Breast epithelium (tissue), 4 donors: ENCODE measurements around the gene TBC1D9B. TPM values are rescaled to one million over a fixed set of nuclear protein-coding genes. Genes with fewer than 3 reads are reported as not detected.
A peak's percentile ranks its signal among the peaks of the same experiment; 100 is the strongest.

ENCODE experiments used
- DNase-seq, 2 donors: peaks; one replicate each; pipeline ENCODE4 v3.0.0-alpha.2; 2019; ENCODE audit warnings: low spot score in 2 of 2
- H3K27ac ChIP-seq, 2 donors: fragments of 200-600 bp; sonication (generic) in 1 of 2; one replicate each; pipeline ENCODE4 v1.5.1; 2016 to 2019; ENCODE audit warnings: mild to moderate bottlenecking in 1 of 2
- H3K27me3 ChIP-seq, 2 donors: fragments of 200-600 bp; sonication (generic) in 1 of 2; one replicate each; pipeline versions ENCODE4 v1.5.1 to v1.6.0; 2017 to 2019; ENCODE audit warnings: control low read depth in 1 of 2, mild to moderate bottlenecking in 1 of 2
- H3K36me3 ChIP-seq: fragments of 200-600 bp; one replicate; pipeline ENCODE4 v1.5.1; 2019
- H3K4me1 ChIP-seq, 2 donors: fragments of 200-600 bp; sonication (generic); one replicate each; pipeline ENCODE4 v1.5.1; 2016 to 2019; ENCODE audit warnings: control low read depth in 1 of 2
- H3K4me3 ChIP-seq, 3 donors: fragments of 200-600 bp; sonication (generic); 1 replicate in 2 of 3; 2 replicates in 1 of 3; pipeline ENCODE4 v1.5.1; 2016 to 2019; ENCODE audit warnings: mild to moderate bottlenecking in 3 of 3, moderate library complexity in 2 of 3
- H3K9me3 ChIP-seq, 2 donors: fragments of 200-600 bp; sonication (generic) in 1 of 2; one replicate each; pipeline ENCODE4 v1.5.1; 2016 to 2019; ENCODE audit warnings: control low read depth in 1 of 2
- POLR2A ChIP-seq: fragments of 450-650 bp; IDR thresholded peaks from one replicate; pipeline ENCODE4 v1.6.1; 2016; ENCODE audit warnings: antibody characterized with exemption, mild to moderate bottlenecking, moderate library complexity
- POLR2AphosphoS5 ChIP-seq, 3 donors: sonication (generic); formaldehyde crosslinking; IDR thresholded peaks; one replicate each; pipeline ENCODE4 v1.6.1; 2017; ENCODE audit warnings: antibody characterized with exemption in 3 of 3
- intact Hi-C: fragments of 100-400 bp; cut with DNase I; formaldehyde crosslinking; loops from one replicate; pipeline ENCODE4 v1.15.1; 2023; ENCODE audit warnings: low total_unique reads
- total RNA-seq, 3 donors: library from RNA; depleted of rRNA; stranded (reverse); fragments of >200 nt; gene quantifications; one replicate each; pipeline ENCODE4 v1.1.0, GENCODE V29; 2016
- TF ChIP-seq, protein P1 (sequence below), 3 donors: fragments of 450-650 bp; IDR thresholded peaks; one replicate each; pipeline ENCODE4 v1.5.1; 2016 to 2017; ENCODE audit warnings: antibody characterized with exemption in 3 of 3, mild to moderate bottlenecking in 3 of 3, moderate library complexity in 3 of 3

The TBC1D9B gene
- total RNA-seq, 3 donors from 2014 or later: 73.5 to 143 (median 105) TPM

DNA sequence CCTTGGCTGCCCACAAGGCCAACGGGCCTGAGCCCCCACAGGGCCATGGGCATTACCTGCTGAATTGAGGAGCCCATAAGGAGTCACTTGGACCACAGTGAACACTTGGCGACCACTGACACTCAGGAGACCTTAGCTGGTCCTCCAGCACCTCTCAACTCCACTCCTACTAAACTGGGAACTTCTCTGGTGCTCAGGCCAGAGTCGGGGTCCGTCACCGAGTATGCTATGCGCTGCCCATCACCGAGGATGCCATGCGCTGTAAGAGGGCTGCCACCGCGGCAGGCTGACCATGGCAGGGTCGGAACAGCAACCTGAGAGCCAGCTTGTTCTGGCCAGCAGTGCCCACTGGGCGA lies 87.6 kb downstream of the TBC1D9B start:
- no peak for DNase-seq
- H3K27ac ChIP-seq: peak overlapping the region; percentile 99 to 100
- intact Hi-C loops: no loop called here
- H3K9me3 ChIP-seq: no peaks in the 10 kb centered on the region
- H3K27me3 ChIP-seq: no peaks in the 10 kb centered on the region
- TF ChIP-seq, protein P1, sequence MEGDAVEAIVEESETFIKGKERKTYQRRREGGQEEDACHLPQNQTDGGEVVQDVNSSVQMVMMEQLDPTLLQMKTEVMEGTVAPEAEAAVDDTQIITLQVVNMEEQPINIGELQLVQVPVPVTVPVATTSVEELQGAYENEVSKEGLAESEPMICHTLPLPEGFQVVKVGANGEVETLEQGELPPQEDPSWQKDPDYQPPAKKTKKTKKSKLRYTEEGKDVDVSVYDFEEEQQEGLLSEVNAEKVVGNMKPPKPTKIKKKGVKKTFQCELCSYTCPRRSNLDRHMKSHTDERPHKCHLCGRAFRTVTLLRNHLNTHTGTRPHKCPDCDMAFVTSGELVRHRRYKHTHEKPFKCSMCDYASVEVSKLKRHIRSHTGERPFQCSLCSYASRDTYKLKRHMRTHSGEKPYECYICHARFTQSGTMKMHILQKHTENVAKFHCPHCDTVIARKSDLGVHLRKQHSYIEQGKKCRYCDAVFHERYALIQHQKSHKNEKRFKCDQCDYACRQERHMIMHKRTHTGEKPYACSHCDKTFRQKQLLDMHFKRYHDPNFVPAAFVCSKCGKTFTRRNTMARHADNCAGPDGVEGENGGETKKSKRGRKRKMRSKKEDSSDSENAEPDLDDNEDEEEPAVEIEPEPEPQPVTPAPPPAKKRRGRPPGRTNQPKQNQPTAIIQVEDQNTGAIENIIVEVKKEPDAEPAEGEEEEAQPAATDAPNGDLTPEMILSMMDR (IDR thresholded peaks at IDR 0.05): no peak
- TF ChIP-seq POLR2A (no peak), POLR2AphosphoS5 (IDR thresholded peaks at IDR 0.05) (no peak)
- peak overlapping the region; percentile 94 to 100 (median 100) for H3K4me3 ChIP-seq
- H3K36me3 ChIP-seq: peaks cover 13% of the 10 kb centered on the region
- H3K4me1 ChIP-seq: peaks cover 19 to 24% of the 10 kb centered on the region in 2 donors

DNA sequence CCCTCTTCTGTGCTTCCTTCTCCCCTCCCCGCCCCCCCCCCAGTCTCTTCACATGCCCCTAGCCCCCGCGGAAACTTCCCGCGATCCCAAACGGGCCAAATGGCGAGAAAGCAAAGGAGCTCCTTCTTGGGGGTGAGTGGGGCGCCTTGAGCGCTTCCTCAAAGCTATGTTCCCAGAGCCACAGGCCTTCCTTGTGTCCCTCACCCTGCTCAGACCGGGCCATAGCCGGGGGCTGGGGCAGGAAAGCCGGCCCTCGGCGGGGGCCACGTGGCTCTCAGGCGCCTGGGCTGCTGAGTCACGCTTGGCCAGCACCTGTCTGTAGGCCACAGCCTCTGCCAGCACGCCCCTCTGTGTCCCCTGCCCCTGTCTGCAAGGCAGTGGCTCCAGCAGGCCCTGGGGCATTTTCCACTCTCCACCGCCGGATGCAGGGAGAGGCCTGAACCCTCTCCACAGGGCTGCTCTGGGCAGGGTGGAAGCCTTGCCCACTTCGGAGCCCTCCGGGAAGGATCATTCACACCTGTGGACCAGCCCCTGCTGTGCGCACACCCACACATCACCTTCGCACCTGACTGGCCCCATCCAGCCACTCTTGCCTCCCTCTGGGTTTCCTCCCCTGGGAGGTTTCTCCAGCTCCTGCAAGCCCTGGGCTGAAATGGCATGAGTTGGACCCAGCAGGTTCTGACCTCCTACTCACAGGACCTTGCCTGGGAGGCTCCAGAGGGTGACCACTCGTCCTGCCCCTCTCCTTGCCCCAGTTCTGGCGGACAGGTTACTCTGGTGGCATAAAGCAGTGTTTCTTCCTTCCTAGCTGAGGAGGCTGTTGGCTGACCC lies 88.2 kb downstream of the TBC1D9B start:
- Histone ChIP-seq H3K36me3 (peaks cover 10% of the 10 kb centered on the region), H3K27me3 (no peaks in the 10 kb centered on the region), H3K4me3 (peak overlapping the region; percentile 94 to 100 (median 100)), H3K27ac (peak overlapping the region; percentile 99 to 100), H3K9me3 (no peaks in the 10 kb centered on the region), H3K4me1 (peaks cover 19 to 24% of the 10 kb centered on the region in 2 donors)
- peak; percentile 74 to 77 for DNase-seq
- intact Hi-C loops: no loop called here
- TF ChIP-seq POLR2AphosphoS5 (IDR thresholded peaks at IDR 0.05): peak in 1 of 3 donors; percentile 21
- TF ChIP-seq, protein P1 (IDR thresholded peaks at IDR 0.05): no peak

DNA sequence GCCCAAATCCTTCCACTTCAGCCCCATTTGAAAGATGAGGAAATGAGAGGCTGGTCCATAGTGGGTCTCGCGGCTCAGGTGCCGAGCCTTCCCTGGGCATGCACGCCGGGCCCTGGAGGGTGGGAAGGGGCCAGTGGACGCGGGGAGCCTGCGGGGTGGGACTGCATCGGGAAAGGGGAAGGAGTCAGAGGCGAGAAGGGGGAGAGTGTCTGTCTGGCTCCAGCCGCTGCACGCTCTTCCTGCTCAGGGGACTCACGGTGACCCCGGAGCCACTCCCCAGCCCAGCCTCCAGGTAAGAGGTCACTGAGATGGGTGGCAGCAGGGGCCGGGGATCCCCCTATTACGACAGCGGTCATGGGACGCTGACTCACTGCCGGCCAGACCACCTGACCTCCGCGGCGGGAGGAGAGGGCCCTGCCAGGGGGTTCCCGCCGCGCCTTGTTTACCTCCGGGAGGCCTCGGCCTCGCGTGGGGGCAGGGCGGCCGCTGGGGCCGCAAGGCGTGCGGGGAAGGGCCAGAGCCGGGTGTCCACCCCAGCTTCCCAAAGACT lies 88.9 kb downstream of the TBC1D9B start:
- Histone ChIP-seq H3K27ac (peak overlapping the region; percentile 99 to 100), H3K9me3 (no peaks in the 10 kb centered on the region), H3K4me1 (peaks cover 19 to 24% of the 10 kb centered on the region in 2 donors), H3K27me3 (no peaks in the 10 kb centered on the region), H3K4me3 (peak overlapping the region; percentile 94 to 100 (median 100)), H3K36me3 (peaks cover 4% of the 10 kb centered on the region)
- DNase-seq: peak; percentile 96 to 97
- TF ChIP-seq POLR2A (no peak), POLR2AphosphoS5 (IDR thresholded peaks at IDR 0.05) (peak; percentile 96 to 100 (median 98))
- intact Hi-C loops: no loop called here

DNA sequence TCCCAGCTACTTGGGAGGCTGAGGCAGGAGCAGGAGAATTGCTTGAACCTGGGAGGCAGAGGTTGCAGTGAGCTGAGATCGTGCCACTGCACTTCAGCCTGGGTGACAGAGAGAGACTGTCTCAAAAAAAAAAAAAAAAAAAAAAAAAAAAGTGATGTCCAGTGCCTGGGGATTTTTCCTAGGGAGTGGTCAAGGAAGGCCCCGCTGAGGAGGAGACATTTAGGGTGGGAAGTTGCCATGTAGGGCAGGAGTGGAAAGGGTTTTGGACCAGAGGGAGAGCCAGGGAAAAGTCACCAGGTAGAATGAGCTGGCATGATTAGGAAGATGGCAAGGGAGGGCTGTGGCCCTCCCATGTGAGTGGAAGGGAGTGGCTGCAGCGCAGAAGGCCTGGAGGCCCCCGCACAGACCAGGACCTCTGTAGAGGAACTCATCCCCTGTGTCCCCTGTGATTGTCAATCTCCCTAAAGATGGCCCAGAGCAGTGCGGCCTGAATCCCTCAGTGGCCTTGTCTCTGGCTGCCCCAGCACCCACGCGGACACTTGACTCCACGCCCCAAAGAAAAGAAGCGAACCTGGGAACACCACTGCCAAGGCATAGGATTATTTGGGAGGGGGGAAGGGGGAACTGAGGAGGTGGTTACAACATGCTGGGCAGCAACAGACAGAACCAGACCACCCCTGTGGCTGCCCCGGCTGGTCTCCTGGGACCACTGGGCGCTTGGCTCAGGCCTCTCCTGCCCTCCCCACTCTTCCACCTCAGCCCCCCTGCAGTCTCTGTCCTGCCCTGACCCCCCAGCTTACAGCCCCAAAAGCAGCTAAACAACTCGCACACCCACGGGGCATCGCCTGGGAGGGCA lies 89.6 kb downstream of the TBC1D9B start:
- no peak for TF ChIP-seq POLR2AphosphoS5 (IDR thresholded peaks at IDR 0.05)
- TF ChIP-seq, protein P1 (IDR thresholded peaks at IDR 0.05): no peak
- no peak for TF ChIP-seq POLR2A
- H3K4me1 ChIP-seq: peaks cover 19 to 24% of the 10 kb centered on the region in 2 donors
- no peaks in the 10 kb centered on the region for H3K27me3 ChIP-seq
- intact Hi-C loops: no loop called here
- no peak for DNase-seq
- H3K27ac ChIP-seq: peak overlapping the region; percentile 99 to 100
- peak overlapping the region; percentile 94 to 100 (median 100) for H3K4me3 ChIP-seq
- no peaks in the 10 kb centered on the region for H3K9me3 ChIP-seq
- no peaks in the 10 kb centered on the region for H3K36me3 ChIP-seq

DNA sequence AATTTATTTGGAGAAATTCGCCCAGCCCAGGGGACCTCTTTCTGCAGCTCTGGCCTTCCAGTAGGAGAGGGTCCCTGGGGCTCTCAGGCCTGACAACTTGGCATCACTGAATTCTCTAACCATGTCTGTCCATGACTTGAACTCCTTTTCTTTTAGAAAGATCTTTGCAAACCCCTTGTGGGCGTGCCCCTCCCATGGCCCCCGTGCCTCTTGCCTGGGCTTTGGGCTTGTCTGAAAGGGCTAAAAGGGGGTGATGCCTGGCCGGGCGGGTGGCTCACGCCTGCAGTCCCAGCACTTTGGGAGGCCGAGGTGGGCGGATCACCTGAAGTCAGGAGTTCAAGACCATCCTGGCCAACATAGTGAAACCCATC lies 90.2 kb downstream of the TBC1D9B start:
- peak overlapping the region; percentile 82 to 100 for H3K27ac ChIP-seq
- intact Hi-C loops: no loop called here
- no peaks in the 10 kb centered on the region for H3K36me3 ChIP-seq
- peak overlapping the region; percentile 49 to 83 (median 62) for H3K4me3 ChIP-seq
- TF ChIP-seq POLR2A (no peak), POLR2AphosphoS5 (IDR thresholded peaks at IDR 0.05) (no peak)
- TF ChIP-seq, protein P1 (IDR thresholded peaks at IDR 0.05): no peak
- H3K27me3 ChIP-seq: no peaks in the 10 kb centered on the region
- H3K9me3 ChIP-seq: no peaks in the 10 kb centered on the region
- no peak for DNase-seq
- peaks cover 18 to 19% of the 10 kb centered on the region in 2 donors for H3K4me1 ChIP-seq
